ENCODE data around the gene GRID1.

Gene GRID1

DNA sequence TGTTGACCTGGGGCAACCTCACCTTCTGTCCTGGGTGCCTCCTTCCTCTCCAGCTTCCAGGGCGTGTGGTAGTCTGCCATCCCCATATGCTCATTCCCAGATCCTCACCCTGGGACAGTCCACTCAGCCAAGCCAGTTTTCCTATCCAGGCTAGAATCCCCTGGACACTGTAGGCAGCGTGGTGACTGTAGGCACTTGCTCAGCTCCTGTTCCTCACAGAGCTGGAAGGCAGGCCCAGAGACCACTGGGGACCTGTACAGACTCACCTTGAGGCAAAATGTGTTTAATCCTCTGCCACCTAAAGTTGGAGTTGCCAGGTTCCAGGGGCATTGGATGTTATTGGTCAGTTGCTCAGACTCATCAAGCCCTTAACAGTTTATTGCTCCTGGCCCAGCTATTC lies 2.4 kb upstream of the GRID1 start:
- DNase-seq, result no peak

DNA sequence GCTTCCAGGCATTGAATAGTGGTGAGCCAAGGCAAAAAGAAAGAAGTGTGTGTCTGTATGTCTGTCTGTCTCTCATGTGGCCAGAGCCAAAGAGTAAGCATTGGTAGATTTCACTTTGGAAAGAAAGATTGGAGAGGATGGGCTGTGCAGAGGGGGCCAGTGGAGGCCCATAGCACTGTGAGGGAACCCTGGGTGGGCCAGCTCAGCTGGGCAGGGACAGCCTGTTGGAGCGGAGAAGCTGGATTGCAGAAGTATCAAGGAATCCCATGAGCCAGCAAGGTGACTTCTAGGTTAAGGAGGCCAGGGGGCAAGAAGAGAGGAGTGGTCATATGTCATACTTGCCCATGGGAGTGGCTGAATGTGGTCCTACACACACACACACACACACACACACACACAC lies 1.5 kb upstream of the GRID1 start:
- DNase-seq, result no peak

DNA sequence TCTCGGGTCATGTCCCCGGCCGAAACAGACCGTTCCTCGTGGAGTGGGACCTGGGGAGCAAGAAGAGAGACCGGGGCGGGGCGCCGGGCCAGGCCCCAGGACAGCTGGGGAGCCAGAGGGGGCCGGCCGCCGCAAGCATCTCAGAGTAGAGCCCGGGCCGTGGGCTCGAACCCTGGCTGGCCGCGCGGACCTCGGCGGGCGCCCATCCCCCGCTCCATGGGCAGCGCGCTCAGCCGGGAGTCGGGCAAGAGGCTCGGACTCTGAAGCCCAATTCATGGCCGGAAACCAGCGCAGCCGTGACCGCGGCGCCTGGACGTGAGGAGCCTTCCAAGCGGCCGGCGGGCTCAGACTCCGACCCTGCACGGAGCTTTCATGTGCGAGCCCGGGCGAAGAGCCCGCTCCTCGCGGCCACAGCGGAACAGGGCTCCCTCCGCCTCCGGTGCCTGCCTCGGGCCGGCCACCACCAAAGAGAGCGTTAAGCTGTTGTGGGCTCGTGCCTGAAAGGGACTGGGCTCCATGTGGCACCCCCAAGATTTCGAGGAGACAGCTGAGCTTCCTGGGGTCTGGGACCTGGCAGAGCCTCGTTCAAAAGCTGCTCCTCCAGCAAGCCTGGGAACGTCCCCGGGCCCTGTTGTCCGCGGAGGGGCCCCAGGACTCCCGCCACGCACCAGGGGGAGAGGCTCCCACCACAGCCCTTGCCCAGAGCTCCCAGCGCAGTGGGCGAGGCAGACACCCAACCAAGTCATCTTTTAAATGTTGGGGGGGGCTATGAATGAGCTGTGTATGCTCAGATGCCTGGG lies 757 bp upstream of the GRID1 start:
- DNase-seq, result no peak

DNA sequence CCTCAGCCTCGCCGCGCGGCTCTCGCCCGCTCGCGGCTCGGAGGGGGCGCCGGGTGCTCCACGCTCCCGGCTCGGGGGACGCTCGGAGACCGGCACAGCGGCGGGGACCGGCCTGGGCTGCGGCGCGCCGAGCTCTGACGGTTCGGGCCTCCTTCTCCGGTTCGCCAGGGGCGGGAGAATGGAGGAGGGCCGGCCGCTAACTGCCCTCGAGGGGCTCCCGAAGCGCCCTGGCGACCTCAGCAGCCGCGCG lies 232 bp upstream of the GRID1 start:
- no peak for DNase-seq

DNA sequence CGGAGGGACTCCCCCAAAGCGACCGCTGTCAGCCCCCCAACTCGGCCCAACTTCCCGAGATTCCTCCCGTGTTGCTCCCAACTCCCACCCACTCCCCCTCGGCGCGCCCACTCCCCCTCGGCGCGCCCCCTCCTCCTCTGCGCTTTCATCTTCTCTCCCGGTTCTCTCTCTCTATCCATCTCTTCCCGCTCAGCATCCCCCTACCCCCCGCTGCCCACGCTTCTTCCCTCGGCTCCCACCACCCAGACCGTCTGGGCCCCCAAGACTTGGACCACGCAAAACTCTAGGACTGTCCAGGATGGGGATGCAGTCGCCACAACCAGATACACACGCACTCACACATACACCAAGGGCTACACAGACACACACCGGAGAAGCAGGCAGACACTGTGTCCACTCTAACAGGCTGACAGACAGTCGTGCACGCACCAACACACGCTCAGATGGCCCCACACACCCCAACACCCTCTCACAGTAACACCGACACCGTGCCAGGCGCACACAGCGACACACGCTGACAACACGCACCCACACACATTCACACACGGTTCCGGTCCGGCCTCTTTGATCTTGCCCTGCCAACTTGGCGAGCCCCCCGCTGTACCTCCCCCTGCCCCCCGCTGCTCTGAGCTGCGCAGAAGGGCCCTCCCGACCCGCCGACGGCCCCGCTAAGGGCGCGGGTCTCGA lies 1.1 kb downstream of the GRID1 start:
- DNase-seq, result no peak

DNA sequence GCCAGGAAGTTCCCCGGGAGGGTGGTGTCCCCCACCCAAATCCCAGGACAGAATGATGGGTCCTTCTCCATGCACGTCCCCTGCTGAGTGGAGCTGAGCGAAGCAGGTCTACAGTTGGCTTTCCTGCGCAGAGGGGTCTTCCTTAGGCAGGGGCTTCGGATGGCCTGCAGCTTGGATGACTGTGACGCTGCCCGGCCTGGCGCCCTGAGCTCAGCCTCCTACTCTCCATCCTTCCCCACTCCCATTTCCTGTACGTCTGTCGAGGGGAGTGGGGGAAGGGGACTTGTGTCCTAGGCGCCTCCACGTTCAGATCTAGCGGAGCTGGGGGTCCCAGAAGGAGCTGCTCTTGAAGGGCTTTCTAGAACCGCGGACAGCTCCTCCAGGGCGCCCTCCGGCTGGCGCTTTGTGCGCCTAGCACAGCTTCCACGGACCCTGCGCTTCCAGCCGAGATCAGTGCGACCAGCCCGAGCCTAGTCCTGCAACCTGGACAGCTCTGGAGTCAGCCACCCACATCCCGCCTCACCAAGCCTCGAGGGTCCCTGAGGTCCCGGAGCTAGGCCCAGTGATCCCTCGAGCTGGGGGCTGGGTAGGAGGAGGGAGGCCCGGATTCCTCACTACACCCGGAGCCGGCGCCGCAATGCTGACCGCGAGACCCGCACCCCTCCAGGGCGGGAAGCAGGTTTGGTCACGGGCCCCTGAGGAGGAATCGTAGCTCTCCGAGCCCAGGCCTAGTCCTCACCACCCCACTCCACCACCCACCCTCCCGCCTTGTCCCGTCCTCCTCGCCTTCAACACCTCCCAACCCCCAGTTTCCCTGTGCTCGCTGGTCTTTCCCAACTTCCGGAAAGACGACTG lies 1.9 kb downstream of the GRID1 start:
- no peak for DNase-seq

DNA sequence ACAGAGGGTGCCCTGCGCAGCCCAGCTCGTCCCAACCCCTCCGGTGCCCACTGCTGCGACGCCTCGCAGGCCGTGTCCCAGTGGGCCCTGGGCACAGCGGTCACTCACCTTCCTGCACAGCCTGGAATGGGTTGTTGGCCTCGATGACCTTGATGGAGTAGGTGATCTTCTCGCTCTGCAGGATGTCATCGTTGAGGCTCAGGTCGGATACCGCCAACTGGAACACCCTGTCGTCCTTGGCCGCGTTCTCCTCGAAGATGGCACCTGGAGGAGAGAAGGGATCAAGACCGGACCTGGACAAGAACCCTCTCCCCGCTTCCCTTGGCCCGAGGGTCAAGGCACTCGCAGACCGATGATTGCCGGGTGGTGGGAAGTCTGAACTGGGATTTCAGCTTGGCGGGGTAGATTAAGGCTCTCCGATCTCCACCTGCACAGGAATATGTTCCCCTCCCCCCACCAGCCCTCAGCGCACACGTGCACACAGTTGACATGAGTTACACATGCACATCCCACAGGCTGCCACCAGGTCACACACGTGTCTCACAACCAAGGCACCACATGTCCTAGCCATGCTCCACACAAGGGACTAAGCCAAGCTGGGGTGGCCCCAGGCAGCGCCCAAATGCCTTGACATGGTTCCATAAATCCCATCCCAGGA lies 2.6 kb downstream of the GRID1 start:
- DNase-seq, result no peak

DNA sequence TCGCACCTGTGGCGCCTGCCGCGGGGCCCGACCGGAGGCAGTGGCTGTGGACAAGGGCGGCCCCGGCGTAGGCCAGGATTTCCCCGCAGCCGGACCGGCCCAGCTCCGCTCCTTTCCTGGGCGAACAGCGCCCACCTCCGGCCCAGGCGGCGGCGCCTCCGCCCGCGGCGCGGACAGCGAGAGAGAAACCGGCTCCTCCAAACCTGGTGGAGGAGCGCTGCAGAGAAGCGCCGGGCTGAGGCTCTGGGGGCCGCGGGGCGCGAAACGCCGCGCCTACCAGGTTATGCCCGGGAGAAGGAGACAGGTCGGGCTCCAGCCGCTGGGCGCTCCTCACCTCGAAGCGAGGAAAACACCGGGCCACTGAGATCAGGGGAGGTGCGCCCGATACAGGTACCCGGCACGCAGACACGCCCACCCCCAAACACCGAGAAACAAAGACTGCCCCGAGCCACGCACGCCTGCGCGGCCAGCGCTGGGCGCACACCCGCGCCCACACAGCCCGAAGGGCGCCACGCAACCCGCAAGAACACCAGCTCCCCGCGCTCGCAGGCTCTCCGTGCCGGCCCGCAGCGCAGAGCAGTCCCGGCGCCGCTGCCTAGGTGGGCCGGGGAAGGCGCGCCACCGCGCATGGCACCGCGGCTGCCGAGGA lies 3.3 kb downstream of the GRID1 start:
- peak; percentile 48 to 58 for DNase-seq

DNA sequence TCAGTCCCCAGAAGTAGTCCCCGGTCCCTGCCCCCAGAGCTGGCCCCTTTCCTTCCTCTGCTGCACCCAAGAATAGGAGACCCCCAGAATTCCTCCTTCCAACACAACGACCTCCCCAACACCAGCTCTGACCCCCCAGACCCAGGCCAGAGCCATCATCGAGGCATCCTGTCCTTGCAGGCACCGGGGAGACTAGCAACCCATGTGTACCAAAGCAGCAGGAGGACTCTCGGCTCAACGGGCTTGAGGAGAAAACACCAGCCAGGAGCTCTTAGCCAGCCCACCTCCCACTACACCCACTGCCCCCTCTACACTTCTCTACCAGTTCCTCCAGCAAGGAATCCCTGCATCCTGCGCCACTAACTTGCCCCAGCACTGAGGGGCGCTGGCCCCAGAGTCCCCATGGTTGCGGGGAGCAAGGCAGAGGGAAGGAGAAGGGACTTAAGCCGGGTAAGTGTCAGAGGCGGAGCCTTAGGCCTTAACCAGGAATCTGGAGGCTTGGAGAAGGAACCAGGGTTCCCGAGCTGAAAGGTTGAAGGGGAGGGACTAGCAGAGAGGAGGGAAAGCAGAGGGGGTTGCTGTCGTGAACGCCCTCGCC lies 3.9 kb downstream of the GRID1 start:
- no peak for DNase-seq

DNA sequence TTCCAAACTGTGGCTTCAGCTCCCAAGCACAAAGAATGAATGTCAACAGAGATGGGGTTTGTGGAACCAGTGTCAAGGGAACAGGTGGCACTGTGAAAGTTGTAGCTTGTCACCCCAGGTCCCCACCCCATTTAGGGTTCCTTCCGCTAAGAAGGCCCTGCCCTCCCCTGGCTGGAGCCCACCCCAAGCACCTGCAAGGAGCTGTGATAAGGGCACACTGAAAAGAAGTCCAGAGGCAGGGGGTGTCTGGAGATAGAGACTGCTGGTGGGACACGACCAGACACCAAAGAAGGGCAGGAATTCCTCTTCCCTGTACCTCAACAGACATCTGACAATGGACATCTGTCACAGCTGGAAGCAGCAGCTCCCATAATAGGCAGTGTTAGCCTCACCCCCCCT lies 4.5 kb downstream of the GRID1 start:
- DNase-seq, result no peak

DNA sequence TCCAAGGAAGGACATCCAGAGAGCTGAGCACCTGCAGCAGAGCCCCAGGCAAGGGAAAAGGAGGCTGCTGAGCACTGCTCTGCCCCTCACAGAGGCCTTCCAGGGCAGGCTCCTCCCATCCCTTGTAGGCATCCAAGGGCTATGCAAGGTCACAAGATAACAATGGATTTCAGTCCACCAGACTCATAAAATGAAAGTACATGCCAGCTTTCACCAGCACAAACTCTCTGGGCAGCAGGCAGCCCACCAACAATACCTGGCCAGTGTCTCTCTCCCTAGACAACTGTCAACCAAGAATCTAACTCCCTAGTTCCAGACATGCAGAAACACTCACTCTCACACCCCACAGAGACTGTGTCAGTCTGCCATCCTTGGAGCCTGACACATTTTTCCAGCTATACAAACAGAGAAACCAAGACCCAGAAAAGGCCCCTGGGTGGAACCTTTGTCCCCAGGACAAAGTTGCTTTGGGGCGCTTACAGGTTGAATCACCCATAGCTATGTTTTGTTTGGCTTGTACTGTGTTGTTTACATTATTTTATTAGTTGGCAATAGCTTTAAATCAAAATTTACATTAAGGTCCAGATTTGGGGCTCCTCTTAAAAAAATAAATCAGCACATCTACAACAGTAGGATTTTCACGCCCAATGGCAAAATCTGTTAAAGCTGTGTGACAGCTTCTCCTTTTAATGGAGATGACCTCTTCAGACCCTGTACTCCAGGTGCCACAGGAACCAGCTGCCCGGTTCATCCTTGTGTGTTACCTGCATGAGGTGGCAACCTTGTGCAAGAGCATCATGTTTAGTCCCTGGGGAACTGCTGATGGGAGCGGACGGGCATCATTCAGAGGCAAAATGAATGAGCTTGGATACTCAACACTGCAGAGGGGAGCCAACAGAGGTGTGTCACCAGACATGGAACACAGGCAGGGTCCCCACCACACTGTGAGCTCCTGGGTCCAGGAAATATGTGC lies 5.2 kb downstream of the GRID1 start:
- no peak for DNase-seq

DNA sequence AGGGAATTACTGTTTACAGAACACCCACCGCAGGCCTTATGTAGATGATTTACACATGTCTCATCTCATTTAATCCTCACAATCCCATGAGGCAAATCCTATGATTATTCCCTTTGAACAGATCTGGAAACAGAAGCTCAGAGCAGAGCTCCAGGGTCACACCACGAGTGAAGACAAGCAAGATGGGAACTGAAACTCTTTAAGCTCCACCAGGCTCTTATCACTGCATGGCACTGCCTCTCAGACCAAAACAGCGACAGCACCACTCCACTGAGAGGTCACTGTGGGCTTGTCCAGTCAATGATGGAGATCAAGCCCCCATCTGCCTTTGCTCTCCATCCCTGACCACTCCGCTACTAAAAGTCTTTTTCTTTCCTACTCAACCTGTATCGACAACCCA lies 5.9 kb downstream of the GRID1 start:
- DNase-seq, result no peak

DNA sequence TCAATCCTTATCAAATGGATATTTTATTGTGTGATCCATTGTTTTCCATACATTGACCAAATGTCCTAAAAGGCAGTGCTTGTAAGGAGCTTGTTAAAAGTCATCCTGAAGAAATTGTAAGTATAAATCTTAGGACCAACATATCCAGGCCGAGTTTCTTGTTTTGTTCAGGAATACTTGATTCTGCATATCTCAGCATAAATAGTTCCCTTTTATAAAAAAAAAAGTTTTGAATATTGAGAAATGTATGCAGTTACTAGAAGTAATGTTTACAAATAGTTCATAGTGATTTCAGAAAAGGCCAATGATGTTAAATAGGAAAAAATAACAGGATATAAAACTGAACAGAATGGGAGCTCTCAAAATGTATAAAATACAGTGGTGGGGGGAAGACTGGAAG lies 6.6 kb downstream of the GRID1 start:
- peak in 1 of 2 donors; percentile 56 for DNase-seq

DNA sequence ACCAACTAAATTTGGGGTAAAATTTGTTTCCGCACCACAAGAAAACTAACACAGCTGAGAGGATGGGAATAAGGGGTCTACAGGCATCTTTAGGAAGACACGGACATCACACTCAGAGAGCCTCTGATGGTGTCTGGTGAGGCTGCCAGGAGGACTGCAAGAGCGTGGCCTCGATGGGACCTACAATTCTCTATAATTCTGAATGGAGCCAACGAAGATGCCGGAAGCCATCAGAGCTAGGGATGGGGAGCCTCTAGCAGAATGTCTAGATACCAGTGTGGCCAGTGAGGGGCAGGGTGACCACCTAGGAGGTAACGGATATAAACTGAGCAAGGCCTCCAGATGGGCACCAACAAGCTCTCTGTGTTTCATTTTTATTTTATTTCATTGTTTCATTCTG lies 7.5 kb downstream of the GRID1 start:
- no peak for DNase-seq

DNA sequence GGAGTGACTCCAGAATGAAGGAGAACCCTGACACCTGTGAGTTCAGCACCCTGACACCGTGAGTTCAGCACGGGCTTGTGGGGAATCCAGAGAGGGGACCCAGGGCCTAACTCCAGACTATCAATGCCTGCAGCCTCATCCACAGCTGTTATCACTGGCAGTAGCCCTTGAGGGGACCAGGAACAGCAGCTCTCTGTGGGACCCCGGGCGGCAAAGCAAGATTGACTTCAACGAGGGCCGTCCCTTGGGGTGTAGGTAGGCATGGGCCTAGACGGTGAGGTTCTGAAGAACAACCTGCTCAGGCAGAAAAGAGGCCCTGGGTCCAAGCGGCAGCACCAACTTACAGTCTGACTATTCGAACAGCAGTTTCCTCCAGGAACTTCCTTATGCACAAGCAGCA lies 8.9 kb downstream of the GRID1 start:
- DNase-seq, result no peak

DNA sequence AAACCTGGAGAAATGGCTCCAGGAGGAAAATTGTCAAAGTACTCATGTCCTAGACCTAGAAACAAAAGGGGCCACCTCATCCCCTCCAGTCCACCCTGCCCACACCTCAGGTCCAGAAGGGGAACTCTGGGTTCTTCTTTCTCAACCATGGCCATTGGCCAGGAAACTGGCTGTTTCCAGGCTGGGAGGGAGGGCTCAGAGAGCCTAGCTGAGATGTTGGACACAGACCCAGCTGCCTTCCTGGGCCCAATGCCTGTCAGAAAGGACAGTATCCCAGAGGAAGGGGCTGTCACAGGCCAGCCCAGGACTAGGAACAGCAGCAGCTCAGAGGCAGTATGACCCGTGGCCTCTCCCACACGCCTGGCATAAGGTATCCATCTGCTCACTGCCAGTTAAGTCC lies 9.6 kb downstream of the GRID1 start:
- peak; percentile 63 to 69 for DNase-seq

DNA sequence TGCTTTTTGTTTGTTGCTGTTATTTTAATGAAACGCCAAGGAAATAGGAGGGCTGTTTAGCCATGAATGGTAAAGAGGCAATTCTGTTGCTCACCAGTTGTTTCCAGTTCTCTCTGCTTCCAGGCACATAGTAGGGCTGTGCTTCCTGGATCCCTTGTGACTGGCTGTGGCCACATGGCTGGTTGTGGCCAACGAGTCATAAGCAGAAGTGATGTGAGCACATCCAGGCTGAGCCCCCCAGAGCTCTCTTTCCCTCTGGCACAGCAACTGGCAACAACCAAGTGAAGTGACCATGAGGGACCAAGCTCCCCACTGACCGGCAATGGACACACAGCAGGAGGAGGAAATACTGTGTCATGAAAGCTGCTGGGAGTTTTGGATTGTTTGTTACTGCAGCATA lies 10.3 kb downstream of the GRID1 start:
- peak; percentile 20 to 26 for DNase-seq

DNA sequence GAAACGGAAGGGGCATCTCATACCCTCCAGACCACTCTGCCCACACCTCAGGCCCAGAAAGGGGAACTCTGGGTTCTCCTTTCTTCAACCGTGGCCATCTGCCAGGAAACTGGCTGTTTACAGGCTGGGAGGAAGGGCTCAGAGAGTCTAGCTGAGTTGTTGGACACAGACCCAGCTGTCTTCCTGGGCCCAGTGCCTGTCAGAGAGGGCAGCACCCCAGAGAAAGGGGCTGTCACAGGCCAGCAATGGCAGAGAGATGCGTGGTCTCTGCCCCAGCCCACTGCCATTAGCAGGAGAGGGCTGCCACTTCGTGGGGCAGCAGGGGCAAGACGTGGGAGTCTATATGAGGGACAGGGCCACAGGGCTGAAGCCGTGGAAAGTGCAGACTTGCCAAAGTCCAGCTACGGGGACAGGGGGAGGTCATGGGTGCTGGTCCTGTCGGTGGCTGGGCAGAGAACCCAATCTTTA lies 11.0 kb downstream of the GRID1 start:
- DNase-seq, result peak; percentile 93 to 94

DNA sequence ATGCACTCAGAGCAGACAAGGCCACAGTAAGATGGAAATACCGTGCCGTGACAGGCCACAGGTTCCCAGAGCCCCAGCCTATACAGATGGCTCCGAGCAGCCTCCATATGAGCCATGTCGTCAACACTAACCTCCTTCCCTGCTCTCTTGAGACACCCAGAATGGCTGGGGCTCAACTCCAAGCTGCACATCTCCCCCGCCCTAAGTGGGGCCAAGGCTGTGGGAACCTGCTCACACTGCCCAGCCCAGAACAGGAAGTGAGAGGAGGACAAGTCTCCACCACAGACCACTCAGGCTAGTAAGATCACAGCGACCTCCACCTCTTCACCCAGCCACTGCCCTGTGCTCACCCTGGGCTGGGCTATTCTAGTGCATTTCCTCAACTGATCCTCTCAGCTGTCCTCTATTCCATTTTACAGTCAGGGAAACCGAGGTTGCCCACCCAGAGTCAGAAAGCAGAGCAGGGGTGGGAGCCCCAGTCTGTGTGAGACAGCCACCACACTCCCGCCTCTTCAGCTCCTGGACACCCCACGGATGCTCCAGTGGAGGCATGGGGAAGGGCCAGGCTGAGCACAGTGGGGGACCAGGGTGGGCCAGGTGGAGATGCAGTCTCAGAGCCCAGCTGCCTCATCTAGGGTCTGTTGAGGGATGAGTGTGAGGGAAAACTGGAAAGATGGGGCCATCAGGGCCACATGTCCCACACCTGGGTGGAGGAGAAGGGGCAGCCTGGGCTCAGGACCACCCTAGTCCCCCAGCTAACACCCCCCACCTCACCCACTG lies 11.6 kb downstream of the GRID1 start:
- DNase-seq, result peak; percentile 83 to 87

Data from inflammatory macrophage (primary cell).